ENCODE results near the gene PPP1R2. TPM values are rescaled to one million over a fixed set of nuclear protein-coding genes. Genes with fewer than 3 reads are reported as not detected.
A peak's percentile ranks its signal among the peaks of the same experiment; 100 is the strongest.

The PPP1R2 gene
- total RNA-seq, 2 donors from 2014 or later = 37.4 to 55.8 TPM

- DNase-seq = no peak
- no peak overlapping the region for H3K27ac ChIP-seq
Observed at GRCh38 chr3:195544634-195545033, 1.5 kb upstream of the PPP1R2 start.

GRCh38 chr3:195544230-195544536 lies 1.1 kb upstream of the PPP1R2 start:
- H3K4me1 ChIP-seq = no peaks in the 10 kb centered on the region
- no peak overlapping the region for H3K27ac ChIP-seq
- no peaks in the 10 kb centered on the region for H3K9me3 ChIP-seq
- DNase-seq = no peak
- intact Hi-C loops (cut with DNase I) = no loop called here
- no peaks in the 10 kb centered on the region for H3K36me3 ChIP-seq
- no peak overlapping the region for H3K4me3 ChIP-seq
- no peak for TF ChIP-seq CTCF (IDR thresholded peaks at IDR 0.05)
- peak overlapping the region in 1 of 2 donors; percentile 85 for H3K9ac ChIP-seq (ENCODE audit: low read depth in 2 of 2, low read length in 2 of 2)
- no peaks in the 10 kb centered on the region for H3K27me3 ChIP-seq

More at GRCh38 chr3:195544634-195545033, 1.5 kb upstream of the PPP1R2 start:
- Histone ChIP-seq H3K27me3 (no peaks in the 10 kb centered on the region), H3K36me3 (no peaks in the 10 kb centered on the region), H3K4me3 (no peak overlapping the region), H3K4me1 (no peaks in the 10 kb centered on the region), H3K9me3 (no peaks in the 10 kb centered on the region), H3K9ac (ENCODE audit: low read depth in 2 of 2, low read length in 2 of 2) (no peak overlapping the region)
- no peak for TF ChIP-seq CTCF (IDR thresholded peaks at IDR 0.05)
- intact Hi-C loops (cut with DNase I) = no loop called here

DNA sequence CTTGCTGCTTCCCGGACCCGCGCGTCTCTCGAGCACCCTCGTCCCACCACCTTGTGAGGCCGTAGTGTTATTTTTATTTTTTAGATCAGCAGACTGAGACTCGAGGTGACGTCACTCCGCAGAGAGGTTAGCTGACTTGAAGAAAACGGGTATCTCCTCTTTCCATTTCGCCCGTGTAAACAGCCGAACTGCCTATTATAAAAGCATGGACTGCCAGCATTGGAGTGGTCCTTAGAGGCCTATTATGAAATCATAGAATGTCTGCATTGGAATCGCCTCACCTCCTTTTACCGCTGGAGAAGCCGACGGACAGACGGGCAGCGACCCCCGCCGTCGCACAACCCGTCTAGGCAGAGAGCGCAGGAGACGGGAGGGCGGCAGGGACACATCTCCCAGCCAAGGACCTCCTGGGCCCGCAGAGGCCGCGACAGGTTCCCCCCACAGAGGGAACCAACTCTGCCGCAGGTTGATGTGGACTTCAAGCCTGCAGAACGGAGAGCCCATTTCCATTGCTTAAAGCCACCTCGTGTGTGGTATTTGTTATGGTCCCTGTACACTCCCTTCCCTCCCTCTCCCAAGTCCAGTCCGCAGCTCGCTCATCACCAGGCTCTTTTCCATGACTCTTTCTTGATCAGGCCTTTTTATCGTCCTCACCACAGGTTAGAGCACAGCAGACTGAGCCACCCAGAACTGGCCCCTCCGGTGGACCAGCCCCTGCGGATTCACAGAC lies 540 bp upstream of the PPP1R2 start:
- no peak for TF ChIP-seq CTCF (IDR thresholded peaks at IDR 0.05)
- intact Hi-C loops (cut with DNase I) = no loop called here
- H3K36me3 ChIP-seq = no peaks in the 10 kb centered on the region
- H3K9me3 ChIP-seq = no peaks in the 10 kb centered on the region
- peak overlapping the region; percentile 86 for H3K4me3 ChIP-seq
- peak overlapping the region; percentile 54 to 85 for H3K9ac ChIP-seq (ENCODE audit: low read depth in 2 of 2, low read length in 2 of 2)
- H3K27ac ChIP-seq = peak overlapping the region; percentile 86
- H3K4me1 ChIP-seq = no peaks in the 10 kb centered on the region
- no peaks in the 10 kb centered on the region for H3K27me3 ChIP-seq
- DNase-seq = no peak

DNA sequence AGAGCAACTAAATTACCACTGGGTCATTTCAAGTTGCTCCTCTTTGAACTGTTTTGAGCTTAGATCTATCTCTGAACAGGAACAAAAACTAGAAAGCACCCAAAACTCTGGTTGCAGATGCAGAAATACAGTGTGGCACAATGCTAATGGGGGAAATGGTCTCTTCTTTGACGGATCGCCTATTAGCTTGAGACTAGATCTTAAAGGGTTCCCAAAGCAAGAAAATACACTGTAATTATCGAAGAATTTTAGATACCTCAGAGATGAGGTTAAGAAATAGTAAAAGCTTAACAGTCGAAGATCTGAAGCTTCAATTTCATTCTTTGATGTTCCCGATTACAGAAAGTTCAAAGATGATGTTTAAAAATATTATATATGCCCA lies 818 bp downstream of the PPP1R2 start:
- TF ChIP-seq CTCF (IDR thresholded peaks at IDR 0.05) = no peak
- Histone ChIP-seq H3K27me3 (no peaks in the 10 kb centered on the region), H3K4me3 (peak overlapping the region; percentile 86), H3K9me3 (no peaks in the 10 kb centered on the region), H3K4me1 (no peaks in the 10 kb centered on the region), H3K9ac (ENCODE audit: low read depth in 2 of 2, low read length in 2 of 2) (peak overlapping the region; percentile 85 to 97), H3K36me3 (no peaks in the 10 kb centered on the region), H3K27ac (peak overlapping the region; percentile 86)
- no peak for DNase-seq
- intact Hi-C loops (cut with DNase I) = no loop called here

DNA sequence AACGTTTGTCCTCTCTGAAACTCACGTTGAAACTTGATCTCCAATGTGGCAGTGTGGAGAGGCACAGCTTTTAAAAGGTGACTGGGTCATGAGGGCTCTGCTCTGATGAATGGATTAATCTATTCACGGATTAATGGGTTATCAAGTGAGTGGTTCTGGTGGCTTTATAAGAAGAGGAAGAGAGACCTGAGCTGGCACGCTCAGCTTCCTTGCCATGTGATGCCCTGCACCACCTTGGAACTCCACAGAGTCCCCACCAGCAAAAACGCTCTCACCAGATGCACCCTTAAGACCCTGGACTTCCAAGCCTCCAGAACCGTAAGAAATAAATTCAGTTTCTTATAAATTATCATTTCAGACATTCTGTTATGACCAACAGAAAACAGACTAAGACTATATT lies 2.6 kb downstream of the PPP1R2 start:
- intact Hi-C loops (cut with DNase I) = no loop called here
- Histone ChIP-seq H3K4me1 (no peaks in the 10 kb centered on the region), H3K9ac (ENCODE audit: low read depth in 2 of 2, low read length in 2 of 2) (no peak overlapping the region), H3K27ac (no peak overlapping the region), H3K36me3 (no peaks in the 10 kb centered on the region), H3K4me3 (no peak overlapping the region), H3K9me3 (no peaks in the 10 kb centered on the region), H3K27me3 (no peaks in the 10 kb centered on the region)
- DNase-seq = no peak
- TF ChIP-seq CTCF (IDR thresholded peaks at IDR 0.05) = no peak

Data from colonic mucosa (tissue), 4 donors.